ENCODE data around the gene ZNF592.

DNA sequence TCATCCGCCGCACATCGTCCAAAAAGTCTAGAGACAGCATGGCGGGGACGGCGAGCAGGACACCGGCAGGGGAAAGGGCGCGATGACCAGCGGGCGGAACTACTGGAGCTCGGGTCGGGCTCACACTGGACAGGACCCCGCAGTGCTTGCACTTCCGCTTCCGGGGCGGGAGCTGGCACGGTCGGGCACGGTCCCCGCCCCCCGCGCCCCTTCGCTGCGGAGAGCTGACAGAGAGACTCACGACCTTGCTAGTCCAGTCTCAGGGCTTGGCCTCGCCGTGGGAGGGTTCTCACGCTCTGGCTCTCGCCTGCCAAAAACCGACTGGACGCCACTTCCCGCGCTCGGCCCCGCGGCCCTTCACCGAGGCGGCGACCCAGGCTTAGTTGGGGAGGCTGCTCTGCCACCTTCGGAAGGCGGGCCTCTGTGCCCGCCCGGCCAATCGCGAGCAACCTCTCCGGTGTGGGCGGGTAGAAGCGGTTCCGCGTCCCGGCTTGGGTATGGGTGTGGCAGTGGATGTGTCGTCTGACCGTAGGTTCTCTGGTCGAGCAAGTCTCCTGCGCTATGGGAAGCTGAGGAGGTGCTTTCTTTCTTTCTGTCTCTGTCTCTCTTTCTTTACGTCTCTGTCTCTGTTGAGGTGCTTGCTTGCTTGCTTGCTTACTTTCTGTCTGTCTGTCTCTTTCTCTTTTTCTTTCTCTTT lies 32.2 kb upstream of the ZNF592 start, which contains the start of gene SEC11A:
- TF ChIP-seq, protein P1, sequence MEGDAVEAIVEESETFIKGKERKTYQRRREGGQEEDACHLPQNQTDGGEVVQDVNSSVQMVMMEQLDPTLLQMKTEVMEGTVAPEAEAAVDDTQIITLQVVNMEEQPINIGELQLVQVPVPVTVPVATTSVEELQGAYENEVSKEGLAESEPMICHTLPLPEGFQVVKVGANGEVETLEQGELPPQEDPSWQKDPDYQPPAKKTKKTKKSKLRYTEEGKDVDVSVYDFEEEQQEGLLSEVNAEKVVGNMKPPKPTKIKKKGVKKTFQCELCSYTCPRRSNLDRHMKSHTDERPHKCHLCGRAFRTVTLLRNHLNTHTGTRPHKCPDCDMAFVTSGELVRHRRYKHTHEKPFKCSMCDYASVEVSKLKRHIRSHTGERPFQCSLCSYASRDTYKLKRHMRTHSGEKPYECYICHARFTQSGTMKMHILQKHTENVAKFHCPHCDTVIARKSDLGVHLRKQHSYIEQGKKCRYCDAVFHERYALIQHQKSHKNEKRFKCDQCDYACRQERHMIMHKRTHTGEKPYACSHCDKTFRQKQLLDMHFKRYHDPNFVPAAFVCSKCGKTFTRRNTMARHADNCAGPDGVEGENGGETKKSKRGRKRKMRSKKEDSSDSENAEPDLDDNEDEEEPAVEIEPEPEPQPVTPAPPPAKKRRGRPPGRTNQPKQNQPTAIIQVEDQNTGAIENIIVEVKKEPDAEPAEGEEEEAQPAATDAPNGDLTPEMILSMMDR (optimal IDR thresholded peaks at IDR 0.05 in 1 of 3, IDR thresholded peaks at IDR 0.05 in 1 of 3, conservative IDR thresholded peaks at IDR 0.05 in 1 of 3; ENCODE audit: extremely low read depth in 1 of 3, insufficient read depth in 2 of 3, low read length in 3 of 3): no peak
- no peak for TF ChIP-seq EZH2 (IDR thresholded peaks at IDR 0.05; ENCODE audit: low read length)

Measured in keratinocyte (primary cell).